Left renal pelvis (tissue), 4 donors: ENCODE data around the gene ZXDC. TPM values are rescaled to one million over a fixed set of nuclear protein-coding genes. Genes with fewer than 3 reads are reported as not detected.

Source experiments
- DNase-seq, 4 donors: peaks; one replicate each; pipeline ENCODE4 v3.0.0-alpha.2; 2013; ENCODE audit warnings: low read depth in 4 of 4, low spot score in 3 of 4
- polyA plus RNA-seq, 4 donors: library from polyadenylated mRNA; unstranded; fragments of 120-200 nt; gene quantifications; one replicate each; pipeline ENCODE4 v1.2.1, GENCODE V29; 2013; ENCODE audit not compliant: insufficient read length in 4 of 4

The ZXDC gene
- polyA plus RNA-seq, 4 donors, result 26.4 to 42.6 (median 30.5) TPM

- DNase-seq, result no peak
Observed at GRCh38 chr3:126401611-126402160, 74.0 kb downstream of the ZXDC start.

GRCh38 chr3:126399756-126400155, 75.9 kb downstream of the ZXDC start:
- DNase-seq, result no peak

- DNase-seq, result no peak
Observed at GRCh38 chr3:126399351-126399735, 76.3 kb downstream of the ZXDC start.

- no peak for DNase-seq
Observed at GRCh38 chr3:126398423-126399350, 77.0 kb downstream of the ZXDC start.

GRCh38 chr3:126397610-126398422, 77.9 kb downstream of the ZXDC start:
- no peak for DNase-seq

GRCh38 chr3:126396536-126396935, 79.2 kb downstream of the ZXDC start:
- DNase-seq, result no peak

- no peak for DNase-seq
Observed at GRCh38 chr3:126395846-126396513, 79.7 kb downstream of the ZXDC start.

- no peak for DNase-seq
Observed at GRCh38 chr3:126394977-126395321, 80.7 kb downstream of the ZXDC start.

GRCh38 chr3:126394179-126394976, 81.3 kb downstream of the ZXDC start, which contains the start of gene CFAP100:
Gene CFAP100, plus strand, starts transcription at chr3:126394909. Its CDS starts 1,092 bp downstream, at chr3:126396001.
- peak in 3 of 4 donors; percentile 33 to 59 (median 42) for DNase-seq

- no peak for DNase-seq
Observed at GRCh38 chr3:126393563-126393962, 82.1 kb downstream of the ZXDC start.

GRCh38 chr3:126392246-126392645, 83.4 kb downstream of the ZXDC start:
- no peak for DNase-seq

- no peak for DNase-seq
Observed at GRCh38 chr3:126391631-126392030, 84.1 kb downstream of the ZXDC start.

GRCh38 chr3:126390751-126391150, 84.9 kb downstream of the ZXDC start:
- DNase-seq, result no peak

GRCh38 chr3:126390201-126390600, 85.5 kb downstream of the ZXDC start:
- no peak for DNase-seq

- no peak for DNase-seq
Observed at GRCh38 chr3:126389794-126390146, 85.9 kb downstream of the ZXDC start.

- peak; percentile 64 to 80 (median 70) for DNase-seq
Observed at GRCh38 chr3:126389112-126389793, 86.4 kb downstream of the ZXDC start.
